ENCODE data around the gene TIGD2.

The TIGD2 gene

GRCh38 chr4:89119166-89119565, 7.8 kb downstream of the TIGD2 start:
- TF ChIP-seq REST (IDR thresholded peaks at IDR 0.05; ENCODE audit: insufficient read depth in 1 of 2, low read depth in 2 of 2, low read length in 2 of 2) = no peak

GRCh38 chr4:89119836-89120235, 8.5 kb downstream of the TIGD2 start:
- no peak for TF ChIP-seq REST (IDR thresholded peaks at IDR 0.05; ENCODE audit: insufficient read depth in 1 of 2, low read depth in 2 of 2, low read length in 2 of 2)
- no peak for TF ChIP-seq FOXP2 (optimal IDR thresholded peaks at IDR 0.05; ENCODE audit: borderline replicate concordance, extremely low read depth, extremely low read length, insufficient read depth)
- TF ChIP-seq POLR2AphosphoS5 (IDR thresholded peaks at IDR 0.05; ENCODE audit: low read depth, low read length) = no peak
- no peak for TF ChIP-seq TAF1 (IDR thresholded peaks at IDR 0.05; ENCODE audit: borderline replicate concordance, insufficient read depth, low read length)
- TF ChIP-seq SIN3A (IDR thresholded peaks at IDR 0.05; ENCODE audit: borderline replicate concordance, insufficient read depth, low read length) = no peak

- TF ChIP-seq POLR2AphosphoS5 (IDR thresholded peaks at IDR 0.05; ENCODE audit: low read depth, low read length) (no peak), SIN3A (IDR thresholded peaks at IDR 0.05; ENCODE audit: borderline replicate concordance, insufficient read depth, low read length) (no peak), REST (IDR thresholded peaks at IDR 0.05; ENCODE audit: insufficient read depth in 1 of 2, low read depth in 2 of 2, low read length in 2 of 2) (no peak), TAF1 (IDR thresholded peaks at IDR 0.05; ENCODE audit: borderline replicate concordance, insufficient read depth, low read length) (no peak)
Observed at GRCh38 chr4:89121387-89122068, 10.2 kb downstream of the TIGD2 start.

- no peak for TF ChIP-seq FOXP2 (optimal IDR thresholded peaks at IDR 0.05; ENCODE audit: borderline replicate concordance, extremely low read depth, extremely low read length, insufficient read depth)
- no peak for TF ChIP-seq TAF1 (IDR thresholded peaks at IDR 0.05; ENCODE audit: borderline replicate concordance, insufficient read depth, low read length)
- TF ChIP-seq REST (IDR thresholded peaks at IDR 0.05; ENCODE audit: insufficient read depth in 1 of 2, low read depth in 2 of 2, low read length in 2 of 2) = no peak
- TF ChIP-seq SIN3A (IDR thresholded peaks at IDR 0.05; ENCODE audit: borderline replicate concordance, insufficient read depth, low read length) = no peak
- TF ChIP-seq POLR2AphosphoS5 (IDR thresholded peaks at IDR 0.05; ENCODE audit: low read depth, low read length) = no peak
Observed at GRCh38 chr4:89123451-89123851, 12.1 kb downstream of the TIGD2 start.

Measured in PFSK-1 (cell line).